Iris pigment epithelial cell (primary cell): ENCODE data around the gene MAP3K1.

ENCODE experiments used
- DNase-seq: peaks from one replicate; pipeline ENCODE4 v3.0.0-alpha.2; 2011; ENCODE audit warnings: low read depth

The MAP3K1 gene

DNA sequence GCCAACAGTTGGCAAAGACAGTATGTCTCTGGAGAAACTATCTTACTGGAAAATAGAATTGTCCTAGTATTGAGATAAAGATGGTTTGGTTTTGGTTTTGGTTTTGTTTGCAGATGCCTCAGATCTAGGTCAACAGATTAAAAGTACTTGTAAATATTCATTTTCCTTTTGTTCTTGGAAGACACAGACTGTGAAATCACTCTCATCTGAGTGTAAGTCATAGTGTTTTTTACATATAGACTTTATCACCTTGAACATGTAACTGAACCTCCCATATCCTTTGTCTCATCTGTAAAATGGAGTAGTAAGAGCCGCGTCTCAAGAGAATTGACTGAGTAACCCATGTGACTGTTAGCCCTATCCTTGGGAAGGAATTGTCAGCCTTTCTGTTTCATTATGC, 34.3 kb downstream of the MAP3K1 start:
- DNase-seq: no peak

- no peak for DNase-seq
These were observed 35.1 kb downstream of the MAP3K1 start for GRCh38 chr5:56850423-56850822.

- DNase-seq: peak; percentile 61
These were observed 36.1 kb downstream of the MAP3K1 start for GRCh38 chr5:56851258-56851941.

GRCh38 chr5:56852228-56853000, 37.1 kb downstream of the MAP3K1 start:
- peak; percentile 73 for DNase-seq

DNA sequence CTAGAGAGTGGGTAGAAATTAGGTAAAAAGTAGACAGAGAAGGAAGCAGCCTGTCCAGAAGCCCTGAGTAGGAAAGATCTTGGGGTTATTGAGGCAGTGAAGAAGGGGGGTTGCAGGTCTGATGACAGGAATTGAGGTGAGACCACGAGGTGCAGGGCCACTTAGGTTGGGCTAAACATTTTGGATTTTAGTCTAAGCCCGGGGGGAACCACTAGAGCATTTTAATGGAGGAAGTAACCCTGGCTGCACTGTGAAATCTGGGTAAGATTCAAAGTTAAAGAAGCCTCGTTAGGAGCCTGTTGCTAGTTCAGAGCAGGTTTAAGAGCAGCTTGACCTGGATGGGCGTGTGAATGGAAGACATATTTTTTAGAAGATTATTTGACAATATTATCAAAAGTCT, 38.3 kb downstream of the MAP3K1 start:
- DNase-seq: no peak

- DNase-seq: no peak
These were observed 39.6 kb downstream of the MAP3K1 start for GRCh38 chr5:56854920-56855319.

- no peak for DNase-seq
These were observed 41.3 kb downstream of the MAP3K1 start for GRCh38 chr5:56856541-56857178.

DNA sequence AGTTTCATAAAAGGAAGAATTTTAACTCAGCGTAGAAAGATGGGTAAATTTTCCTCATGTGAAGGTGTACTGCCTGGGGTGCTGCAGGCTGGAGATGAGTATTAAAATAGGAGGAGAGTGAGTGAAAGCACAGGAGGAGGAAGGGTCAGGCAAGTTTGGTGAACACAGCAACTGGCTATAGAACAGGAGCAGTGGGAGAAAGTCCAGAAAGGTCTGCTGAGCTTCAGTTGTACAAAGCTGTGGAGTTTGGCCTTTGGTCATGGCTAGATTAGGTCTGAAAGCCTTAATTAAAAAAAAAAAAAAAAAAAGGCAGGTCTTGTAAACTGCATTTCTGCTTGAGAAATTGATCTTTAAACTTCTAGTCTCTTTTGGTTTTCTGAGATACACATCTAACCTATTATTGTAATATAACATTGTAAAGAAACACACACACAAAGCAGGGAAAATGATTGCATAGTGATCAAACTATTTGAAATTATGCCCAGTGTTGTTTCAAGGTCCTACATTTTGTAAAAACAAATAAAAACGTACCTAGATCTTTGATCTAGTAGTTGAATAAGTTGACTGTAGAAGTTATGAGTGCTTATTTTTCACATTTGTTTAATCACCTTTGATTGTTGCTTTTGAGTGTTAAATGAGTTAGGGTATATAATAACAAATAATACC, 43.6 kb downstream of the MAP3K1 start:
- DNase-seq: no peak

- DNase-seq: no peak
These were observed 46.6 kb downstream of the MAP3K1 start for GRCh38 chr5:56861893-56862485.

GRCh38 chr5:56862909-56863308, 47.6 kb downstream of the MAP3K1 start:
- DNase-seq: no peak

GRCh38 chr5:56871777-56872176, 56.4 kb downstream of the MAP3K1 start:
- no peak for DNase-seq

- no peak for DNase-seq
These were observed 57.7 kb downstream of the MAP3K1 start for GRCh38 chr5:56873056-56873455.

GRCh38 chr5:56876327-56876726, 61.0 kb downstream of the MAP3K1 start:
- DNase-seq: peak; percentile 42

- DNase-seq: no peak
These were observed 66.2 kb downstream of the MAP3K1 start for GRCh38 chr5:56881571-56881970.

DNA sequence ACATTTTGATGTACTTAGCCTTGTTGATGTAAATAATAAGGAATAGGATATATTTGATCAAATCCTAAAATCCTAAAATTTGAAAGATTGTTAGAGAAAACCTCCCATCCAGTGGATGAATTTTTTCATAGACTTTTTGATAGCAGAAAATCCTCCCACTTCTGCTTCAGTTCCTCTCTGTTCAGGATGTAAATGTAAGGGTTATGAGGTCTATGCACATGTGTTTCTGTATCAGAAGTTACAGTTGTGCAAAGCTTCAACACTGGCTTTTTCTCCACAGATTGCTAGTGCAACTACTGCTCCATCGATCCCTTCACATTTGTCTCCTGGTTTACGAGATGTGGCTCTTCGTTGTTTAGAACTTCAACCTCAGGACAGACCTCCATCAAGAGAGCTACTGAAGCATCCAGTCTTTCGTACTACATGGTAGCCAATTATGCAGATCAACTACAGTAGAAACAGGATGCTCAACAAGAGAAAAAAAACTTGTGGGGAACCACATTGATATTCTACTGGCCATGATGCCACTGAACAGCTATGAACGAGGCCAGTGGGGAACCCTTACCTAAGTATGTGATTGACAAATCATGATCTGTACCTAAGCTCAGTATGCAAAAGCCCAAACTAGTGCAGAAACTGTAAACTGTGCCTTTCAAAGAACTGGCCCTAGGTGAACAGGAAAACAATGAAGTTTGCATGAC, 78.1 kb downstream of the MAP3K1 start:
- DNase-seq: no peak

- DNase-seq: no peak
These were observed 81.4 kb downstream of the MAP3K1 start for GRCh38 chr5:56896763-56897162.

DNA sequence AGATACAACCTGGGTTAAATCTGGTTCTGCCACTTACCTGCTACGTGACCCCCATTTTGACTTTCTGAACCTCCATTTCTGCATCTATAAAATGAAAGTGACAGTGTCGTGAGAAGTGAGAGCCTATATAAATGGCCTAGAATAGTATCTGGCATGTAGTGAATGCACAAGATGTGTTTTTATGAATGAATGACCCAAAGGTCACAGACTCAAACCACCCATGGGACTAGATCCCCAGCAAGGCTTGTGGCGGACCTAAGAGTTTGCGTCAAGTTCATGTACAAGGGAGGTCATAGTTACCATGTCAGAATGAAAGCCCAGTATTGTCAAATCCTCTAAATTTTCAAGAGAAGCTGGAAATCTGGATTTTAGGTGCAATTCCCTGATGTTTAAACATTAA, 82.9 kb downstream of the MAP3K1 start:
- DNase-seq: no peak

GRCh38 chr5:56900395-56900794, 85.0 kb downstream of the MAP3K1 start:
- peak; percentile 51 for DNase-seq

GRCh38 chr5:56900858-56901578, 85.7 kb downstream of the MAP3K1 start:
- DNase-seq: peak; percentile 26

GRCh38 chr5:56908942-56909293, 93.6 kb downstream of the MAP3K1 start:
- no peak for DNase-seq
